Stomach (tissue), 4 donors: ENCODE results near the gene CTNNA3.
"Not testable (repeated sequence)": the region's sequence is repeated elsewhere in the genome, so short reads cannot be mapped to it uniquely, and the experiment has no call there.

Experiments used
- CTCF ChIP-seq, 7 experiments: fragments of 450-650 bp in 4 of 7; fragments of 200-600 bp in 3 of 7; sonication (generic) in 3 of 7; IDR thresholded peaks; one replicate each; pipeline ENCODE4 v1.5.1; 2016 to 2019; ENCODE audit warnings: antibody characterized with exemption in 7 of 7, control low read depth in 2 of 7, mild to moderate bottlenecking in 1 of 7
- POLR2A ChIP-seq, 4 donors: fragments of 450-650 bp; IDR thresholded peaks; one replicate each; pipeline ENCODE4 v1.6.1; 2016; ENCODE audit warnings: antibody characterized with exemption in 4 of 4, control low read depth in 2 of 4, mild to moderate bottlenecking in 1 of 4, moderate library complexity in 1 of 4
- POLR2AphosphoS5 ChIP-seq, 3 donors: sonication (generic); formaldehyde crosslinking; IDR thresholded peaks; one replicate each; pipeline ENCODE4 v1.6.1; 2016; ENCODE audit warnings: antibody characterized with exemption in 3 of 3

GRCh38 chr10:67716455-67716854 lies 20.5 kb upstream of the CTNNA3 start:
- TF ChIP-seq CTCF, POLR2AphosphoS5, POLR2A (IDR thresholded peaks at IDR 0.05): not testable (repeated sequence)
